PC-9 (cell line): ENCODE data around the gene TMEM63B.
"Not testable (repeated sequence)": the region's sequence is repeated elsewhere in the genome, so short reads cannot be mapped to it uniquely, and the experiment has no call there.

Experiments
- EZH2 ChIP-seq: fragments of 200-600 bp; sonication (generic); IDR thresholded peaks from 2 replicates; pipeline ENCODE4 v1.8.0; 2017; ENCODE audit warnings: antibody characterized with exemption, low read depth
- TF ChIP-seq, protein P1 (sequence below): fragments of 200-600 bp; sonication (generic); conservative IDR thresholded peaks from 2 replicates; pipeline ENCODE4 v1.6.1; 2017; ENCODE audit warnings: mixed run types, antibody characterized with exemption, mild to moderate bottlenecking, moderate library complexity

DNA sequence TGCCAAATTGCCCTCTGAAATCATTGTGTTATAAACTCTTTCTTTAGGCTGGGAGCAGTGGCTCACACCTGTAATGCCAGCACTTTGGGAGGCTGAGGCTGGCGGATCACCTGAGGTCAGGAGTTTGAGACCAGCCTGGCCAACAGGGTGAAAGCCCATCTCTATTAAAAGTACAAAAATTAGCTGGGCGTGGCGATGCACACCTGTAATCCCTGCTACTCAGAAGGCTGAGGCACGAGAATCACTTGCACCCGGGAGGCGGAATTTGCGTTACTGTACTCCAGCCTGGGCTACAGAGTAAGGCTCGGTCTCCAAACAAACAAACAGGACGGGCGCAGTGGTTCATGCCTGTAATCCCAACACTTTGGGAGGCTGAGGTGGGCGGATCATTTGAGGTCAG, 69.0 kb downstream of the TMEM63B start:
- TF ChIP-seq, protein P1, sequence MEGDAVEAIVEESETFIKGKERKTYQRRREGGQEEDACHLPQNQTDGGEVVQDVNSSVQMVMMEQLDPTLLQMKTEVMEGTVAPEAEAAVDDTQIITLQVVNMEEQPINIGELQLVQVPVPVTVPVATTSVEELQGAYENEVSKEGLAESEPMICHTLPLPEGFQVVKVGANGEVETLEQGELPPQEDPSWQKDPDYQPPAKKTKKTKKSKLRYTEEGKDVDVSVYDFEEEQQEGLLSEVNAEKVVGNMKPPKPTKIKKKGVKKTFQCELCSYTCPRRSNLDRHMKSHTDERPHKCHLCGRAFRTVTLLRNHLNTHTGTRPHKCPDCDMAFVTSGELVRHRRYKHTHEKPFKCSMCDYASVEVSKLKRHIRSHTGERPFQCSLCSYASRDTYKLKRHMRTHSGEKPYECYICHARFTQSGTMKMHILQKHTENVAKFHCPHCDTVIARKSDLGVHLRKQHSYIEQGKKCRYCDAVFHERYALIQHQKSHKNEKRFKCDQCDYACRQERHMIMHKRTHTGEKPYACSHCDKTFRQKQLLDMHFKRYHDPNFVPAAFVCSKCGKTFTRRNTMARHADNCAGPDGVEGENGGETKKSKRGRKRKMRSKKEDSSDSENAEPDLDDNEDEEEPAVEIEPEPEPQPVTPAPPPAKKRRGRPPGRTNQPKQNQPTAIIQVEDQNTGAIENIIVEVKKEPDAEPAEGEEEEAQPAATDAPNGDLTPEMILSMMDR: not testable (repeated sequence)
- TF ChIP-seq EZH2: not testable (repeated sequence)
